GM19239 (cell line): ENCODE data around the gene DENND2A.

Experiments
- DNase-seq: peaks from one replicate; pipeline ENCODE4 v3.0.0; 2011; ENCODE audit warnings: low spot score; ENCODE audit not compliant: insufficient read length
- FAIRE-seq: peaks from 2 replicates; lab custom pipeline; 2011; peaks lifted over from hg19 to GRCh38; lab: Jason Lieb, UNC

The DENND2A gene

GRCh38 chr7:140484951-140485499 lies 155.6 kb downstream of the DENND2A start:
- no peak for FAIRE-seq
- DNase-seq: no peak

DNA sequence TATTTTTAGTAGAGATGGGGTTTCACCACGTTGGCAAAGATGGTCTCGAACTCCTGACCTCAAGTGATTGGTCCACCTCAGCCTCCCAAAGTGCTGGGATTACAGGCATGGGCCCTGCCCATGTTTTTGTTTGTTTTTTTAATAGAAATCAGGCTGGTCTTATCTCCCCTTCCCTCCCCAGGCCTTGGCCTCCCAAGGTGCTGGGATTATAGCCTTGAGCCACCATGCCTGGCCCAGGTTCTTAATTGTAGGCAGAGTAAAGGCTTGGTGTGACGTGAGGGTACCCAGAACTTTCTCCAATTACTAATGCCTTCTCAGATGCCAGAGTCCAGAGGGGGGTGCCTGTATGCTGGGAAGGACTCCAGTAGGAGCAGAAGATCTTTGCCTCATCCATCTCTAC lies 156.1 kb downstream of the DENND2A start:
- FAIRE-seq (no peak), DNase-seq (no peak)

DNA sequence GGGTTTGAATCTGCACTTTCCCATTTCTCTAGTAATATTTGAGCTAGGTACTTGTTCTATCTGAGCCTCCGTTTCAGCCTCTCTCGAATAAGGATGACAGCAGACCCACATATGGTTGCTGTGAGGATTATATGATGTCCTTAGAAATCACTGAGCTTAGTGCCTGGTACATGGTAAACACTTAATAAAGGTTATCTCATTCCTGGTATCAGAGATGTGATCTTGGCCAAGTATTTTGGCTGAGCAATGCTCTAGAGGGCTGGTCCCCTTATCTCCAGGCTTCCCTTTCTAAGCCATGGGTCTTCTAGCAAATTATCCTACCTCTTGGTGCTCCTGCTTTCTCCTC lies 160.9 kb downstream of the DENND2A start:
- FAIRE-seq (no peak), DNase-seq (no peak)

GRCh38 chr7:140479062-140479738 lies 161.4 kb downstream of the DENND2A start, which contains the start of gene MKRN1:
MKRN1 (minus strand) TSS chr7:140479505; CDS start chr7:140479344, 161 bp downstream.
- peak; percentile 91 for FAIRE-seq
- peak; percentile 86 for DNase-seq

DNA sequence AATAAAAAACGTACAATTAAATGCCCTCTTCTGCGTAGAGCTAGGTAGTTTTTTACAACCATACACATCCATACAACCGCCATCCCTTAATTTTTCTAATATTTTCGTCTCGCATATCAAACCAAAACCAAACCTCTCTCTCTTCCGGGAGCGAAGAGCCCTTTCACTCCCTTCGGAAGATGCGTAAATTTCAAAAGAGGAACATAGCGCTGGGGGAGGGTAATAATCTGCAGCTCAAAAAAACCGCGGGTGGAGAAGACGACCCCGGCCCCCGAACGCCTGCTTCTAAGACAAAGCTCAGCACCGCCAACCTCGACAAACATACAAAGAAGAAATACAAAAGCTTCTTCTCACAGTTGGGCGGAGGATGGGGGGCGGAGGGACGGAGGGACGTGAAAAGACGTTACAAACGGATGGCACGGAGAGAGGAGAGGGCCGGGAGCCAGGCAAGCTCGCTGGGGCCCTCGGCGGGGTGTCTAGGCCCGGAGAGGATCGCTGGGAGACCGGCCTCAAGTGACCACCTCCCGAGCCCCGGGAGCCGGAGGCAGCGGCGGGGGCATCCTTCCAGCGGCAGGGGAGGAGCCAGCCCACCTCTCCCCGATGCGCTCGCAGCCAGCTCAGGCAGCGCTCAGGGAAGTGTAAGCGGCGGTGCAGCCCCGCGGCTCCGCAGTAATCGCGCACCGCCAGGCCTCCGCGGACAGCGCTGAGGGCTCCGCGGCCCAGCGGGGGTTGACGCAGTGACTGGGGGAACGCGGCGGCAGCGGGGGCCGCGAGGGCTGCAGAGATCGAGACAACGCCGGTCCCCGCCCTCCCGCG lies 162.2 kb downstream of the DENND2A start:
- peak; percentile 26 for DNase-seq

DNA sequence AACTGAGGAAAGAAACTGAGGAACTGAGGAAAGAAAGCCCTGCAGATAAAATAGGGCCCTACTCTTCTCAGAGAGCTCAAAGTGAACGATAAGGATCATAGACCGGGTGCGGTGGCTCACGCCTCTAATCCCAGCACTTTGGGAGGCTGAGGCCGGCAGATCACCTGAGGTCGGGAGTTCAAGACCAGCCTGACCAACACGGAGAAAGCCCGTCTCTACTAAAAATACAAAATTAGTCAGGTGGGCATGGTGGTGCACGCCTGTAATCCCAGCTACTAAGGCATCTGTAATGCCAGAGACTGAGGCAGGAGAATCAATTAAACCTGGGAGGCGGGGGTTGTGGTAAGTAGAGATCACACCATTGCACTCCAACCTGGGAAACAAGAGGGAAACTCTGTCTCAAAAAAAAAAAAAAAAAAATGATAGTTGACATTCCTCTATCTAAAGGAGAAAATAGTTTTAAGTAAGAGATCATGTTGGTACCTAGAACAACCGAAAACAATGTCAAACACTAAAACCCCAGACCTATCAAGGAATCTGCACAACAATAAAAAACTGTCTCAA lies 163.8 kb downstream of the DENND2A start:
- FAIRE-seq: no peak
- DNase-seq: no peak

More for the DNA sequence above, 162.2 kb downstream of the DENND2A start:
- FAIRE-seq: peak; percentile 80

DNA sequence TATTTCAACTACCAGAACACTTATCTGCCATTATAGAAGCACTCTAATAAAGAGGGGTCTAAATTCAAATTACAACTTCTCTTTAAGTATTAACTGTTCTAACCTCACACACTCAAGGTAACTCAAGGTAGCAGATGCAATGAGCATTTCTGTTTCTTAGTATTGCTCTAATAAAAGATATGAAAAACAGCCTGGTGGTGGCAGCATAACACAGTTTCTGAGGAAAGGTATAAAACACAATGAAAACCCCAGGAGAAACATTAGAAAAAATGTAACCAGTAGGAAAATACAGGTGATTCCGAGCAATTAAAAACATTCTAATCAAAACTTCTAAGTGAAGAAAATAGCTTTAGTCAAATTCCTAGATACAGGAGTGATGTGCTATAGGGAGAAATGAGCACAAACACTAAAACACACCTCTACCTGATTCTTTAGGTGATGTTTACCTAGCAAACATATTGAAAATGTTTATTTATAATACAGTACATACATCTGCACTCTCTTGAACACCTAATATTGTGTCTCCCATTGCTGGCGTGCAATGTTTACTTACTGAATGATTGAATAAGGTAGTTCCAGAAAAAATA lies 164.8 kb downstream of the DENND2A start:
- DNase-seq: peak; percentile 19
- peak; percentile 53 for FAIRE-seq
